Erythroblast (primary cell): Measurements from ENCODE around the gene THBS2.

ENCODE experiments used
- GATA1 ChIP-seq: IDR thresholded peaks from 2 replicates; pipeline ENCODE4 v1.6.1; 2011; ENCODE audit warnings: low read depth, mild to moderate bottlenecking, control low read depth, low read length, moderate library complexity
- POLR2A ChIP-seq: IDR thresholded peaks from 2 replicates; pipeline ENCODE4 v1.6.1; 2011; ENCODE audit warnings: mild to moderate bottlenecking, low read length

DNA sequence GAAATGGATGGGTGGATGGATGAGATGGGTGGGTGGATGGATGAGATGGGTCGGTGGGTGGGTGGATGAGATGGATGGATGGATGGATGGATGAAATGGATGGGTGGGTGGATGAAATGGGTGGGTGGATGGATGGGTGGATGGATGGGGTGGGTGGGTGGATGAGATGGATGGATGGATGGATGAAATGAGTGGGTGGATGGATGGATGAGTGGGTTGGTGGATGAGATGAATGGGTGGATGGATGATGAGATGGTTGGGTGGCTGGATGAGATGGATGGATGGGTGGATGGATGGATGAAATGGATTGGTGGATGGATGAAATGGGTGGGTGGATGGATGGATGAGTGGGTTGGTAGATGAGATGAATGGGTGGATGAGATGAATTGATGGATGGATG is 35.7 kb downstream of the THBS2 start:
- no peak for TF ChIP-seq POLR2A
- TF ChIP-seq GATA1 = no peak
